ENCODE measurements around the gene KRT26. TPM values are rescaled to one million over a fixed set of nuclear protein-coding genes. Genes with fewer than 3 reads are reported as not detected.
"Not testable (repeated sequence)": the region's sequence is repeated elsewhere in the genome, so short reads cannot be mapped to it uniquely, and the experiment has no call there.

KRT26 gene
- total RNA-seq, 1 donor from 2014 or later = not detected

DNA sequence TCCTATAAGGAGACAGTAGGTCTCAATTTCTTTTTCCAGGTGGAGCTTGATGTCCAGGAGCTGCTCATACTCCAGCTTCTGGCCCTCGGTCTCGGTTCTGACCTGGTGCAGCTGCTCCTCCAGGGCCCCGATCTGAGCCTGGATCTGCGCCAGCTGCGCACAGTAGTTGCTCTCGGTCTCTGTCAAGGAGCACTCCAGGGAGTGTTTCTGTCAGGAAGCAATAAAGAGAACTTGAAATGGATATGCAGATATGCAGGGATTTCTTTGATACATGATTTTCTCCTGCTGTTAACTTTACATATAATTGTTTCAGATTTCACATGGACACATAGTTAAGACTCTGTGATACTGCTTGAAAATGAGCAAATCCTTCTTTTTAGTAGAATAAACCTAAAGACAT, 21.6 kb downstream of the KRT26 start:
- Mint-ChIP-seq H3K27ac (no peak overlapping the region), H3K4me1 (ENCODE audit: low read depth) (no peaks in the 10 kb centered on the region), H3K9me3 (peaks cover 3% of the 10 kb centered on the region), H3K27me3 (ENCODE audit: low read depth) (peaks cover 32% of the 10 kb centered on the region), H3K4me3 (ENCODE audit: low read depth) (no peak overlapping the region), H3K36me3 (ENCODE audit: low read depth) (no peaks in the 10 kb centered on the region)
- DNase-seq (ENCODE audit: low spot score) = no peak
- intact Hi-C loops (cut with micrococcal nuclease) = no loop called here

DNA sequence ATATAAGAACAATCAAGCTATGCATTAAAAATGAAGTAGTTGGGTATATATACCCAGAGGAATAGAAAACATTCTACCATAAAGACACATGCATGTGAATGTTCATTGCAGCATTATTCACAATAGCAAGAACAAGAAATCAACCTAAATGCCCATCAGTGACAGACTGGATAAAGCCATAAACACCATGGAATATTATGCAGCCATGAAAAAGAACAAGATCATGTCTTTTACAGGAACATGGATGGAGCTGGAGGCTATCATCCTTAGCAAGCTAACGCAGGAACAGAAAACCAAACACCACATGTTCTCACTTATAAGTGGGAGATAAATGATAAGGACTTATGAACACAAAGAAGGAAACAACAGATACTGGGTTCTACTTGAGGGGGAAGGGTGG, 23.3 kb downstream of the KRT26 start:
- H3K27ac Mint-ChIP-seq; H3K4me3 Mint-ChIP-seq (ENCODE audit: low read depth); H3K9me3 Mint-ChIP-seq; H3K4me1 Mint-ChIP-seq (ENCODE audit: low read depth); DNase-seq (ENCODE audit: low spot score); H3K36me3 Mint-ChIP-seq (ENCODE audit: low read depth); intact Hi-C loops (cut with micrococcal nuclease): not testable (repeated sequence)
- H3K27me3 Mint-ChIP-seq (ENCODE audit: low read depth) = peaks cover 46% of the 10 kb centered on the region

DNA sequence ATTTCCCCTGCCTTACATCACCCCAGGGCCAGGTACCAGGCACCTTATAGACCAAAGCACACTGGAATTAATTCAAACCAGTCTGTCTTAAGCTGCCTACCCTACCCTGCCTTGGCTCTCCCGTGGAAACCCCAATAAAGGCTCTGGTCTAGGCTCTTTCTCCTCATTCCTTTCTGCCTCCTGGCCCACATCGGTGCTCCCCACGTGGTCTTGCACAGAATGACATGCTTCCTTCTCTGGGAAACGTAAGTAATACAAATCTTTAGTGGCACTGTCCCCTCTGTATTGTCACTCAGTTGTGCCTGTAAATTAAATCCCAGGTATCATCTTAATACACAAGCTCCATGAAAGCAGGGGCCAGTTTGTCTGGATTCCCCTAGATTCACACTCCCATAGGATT, 33.4 kb downstream of the KRT26 start:
- H3K27me3 Mint-ChIP-seq (ENCODE audit: low read depth) = peaks cover 38% of the 10 kb centered on the region
- H3K27ac Mint-ChIP-seq = no peak overlapping the region

DNA sequence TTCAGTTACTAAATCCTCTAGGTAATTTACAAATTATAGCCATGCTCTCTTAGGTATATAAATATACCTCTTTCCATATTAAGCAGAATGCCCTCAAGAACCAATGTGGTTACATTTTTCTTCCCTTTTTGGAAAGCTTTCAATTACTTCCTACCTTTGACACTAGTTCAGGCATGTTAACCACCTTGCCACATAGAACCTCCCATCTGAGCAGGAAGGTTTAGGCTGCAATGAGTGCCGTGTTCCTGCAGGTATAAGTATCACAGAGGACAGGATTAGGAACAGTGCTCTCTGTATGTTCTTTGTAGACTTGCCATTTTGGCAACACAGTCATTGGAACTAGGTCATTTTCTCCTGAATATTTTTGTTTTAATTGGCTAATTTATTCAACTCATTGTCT, 37.0 kb downstream of the KRT26 start:
- peaks cover 55% of the 10 kb centered on the region for H3K27me3 Mint-ChIP-seq (ENCODE audit: low read depth)
- no peaks in the 10 kb centered on the region for H3K36me3 Mint-ChIP-seq (ENCODE audit: low read depth)
- H3K4me3 Mint-ChIP-seq (ENCODE audit: low read depth) = no peak overlapping the region
- H3K27ac Mint-ChIP-seq = no peak overlapping the region
- H3K4me1 Mint-ChIP-seq (ENCODE audit: low read depth) = no peaks in the 10 kb centered on the region
- intact Hi-C loops (cut with micrococcal nuclease) = no loop called here
- H3K9me3 Mint-ChIP-seq = no peaks in the 10 kb centered on the region
- no peak for DNase-seq (ENCODE audit: low spot score)

More for the DNA sequence above, 33.4 kb downstream of the KRT26 start:
- H3K4me1 Mint-ChIP-seq (ENCODE audit: low read depth) = no peaks in the 10 kb centered on the region
- DNase-seq (ENCODE audit: low spot score) = no peak
- H3K9me3 Mint-ChIP-seq = peaks cover 7% of the 10 kb centered on the region
- intact Hi-C loops (cut with micrococcal nuclease) = no loop called here
- no peaks in the 10 kb centered on the region for H3K36me3 Mint-ChIP-seq (ENCODE audit: low read depth)
- no peak overlapping the region for H3K4me3 Mint-ChIP-seq (ENCODE audit: low read depth)

DNA sequence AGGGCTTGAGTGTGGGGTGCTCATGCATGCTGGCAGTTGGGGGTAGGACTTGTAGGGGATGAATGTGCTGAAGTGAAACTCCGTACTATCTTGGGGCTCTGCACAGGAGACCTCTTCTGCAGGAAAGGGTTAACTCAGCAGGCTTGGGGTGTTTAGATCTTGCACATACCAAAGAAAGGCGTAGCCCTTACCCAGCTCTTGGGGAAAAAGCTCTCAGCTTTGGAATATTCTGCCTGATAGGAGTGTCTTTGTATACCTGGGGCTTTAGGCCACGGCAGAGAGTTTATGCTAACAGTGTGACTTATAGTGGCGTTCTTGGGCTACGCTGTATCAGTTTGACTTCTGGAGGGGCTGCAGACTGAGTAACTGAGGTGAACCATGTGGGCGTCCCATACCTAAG, 38.0 kb downstream of the KRT26 start:
- H3K27ac Mint-ChIP-seq = no peak overlapping the region
- no peaks in the 10 kb centered on the region for H3K9me3 Mint-ChIP-seq
- intact Hi-C loops (cut with micrococcal nuclease) = no loop called here
- no peaks in the 10 kb centered on the region for H3K4me1 Mint-ChIP-seq (ENCODE audit: low read depth)
- H3K36me3 Mint-ChIP-seq (ENCODE audit: low read depth) = no peaks in the 10 kb centered on the region
- H3K27me3 Mint-ChIP-seq (ENCODE audit: low read depth) = peaks cover 53% of the 10 kb centered on the region
- no peak overlapping the region for H3K4me3 Mint-ChIP-seq (ENCODE audit: low read depth)
- DNase-seq (ENCODE audit: low spot score) = no peak

DNA sequence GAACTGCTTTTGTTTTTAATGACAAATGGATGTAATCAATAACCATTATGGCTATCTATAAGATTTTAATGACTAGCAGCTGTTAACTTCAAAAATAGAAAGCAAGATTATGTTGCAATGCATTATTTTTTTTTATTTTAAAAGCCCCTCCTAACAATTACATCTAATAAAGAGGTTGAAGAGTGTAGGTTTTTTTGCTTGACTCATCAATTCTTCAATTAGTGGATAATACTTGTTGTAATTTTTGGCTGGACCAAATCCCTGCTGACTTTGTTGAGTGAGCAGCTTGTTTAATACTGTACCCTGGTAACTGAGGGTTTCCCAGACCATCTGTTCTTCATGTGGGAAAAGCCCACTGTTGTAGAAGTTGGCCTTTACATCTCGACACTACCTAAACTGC, 41.0 kb downstream of the KRT26 start:
- H3K36me3 Mint-ChIP-seq (ENCODE audit: low read depth) = no peaks in the 10 kb centered on the region
- H3K27me3 Mint-ChIP-seq (ENCODE audit: low read depth) = peaks cover 55% of the 10 kb centered on the region
- H3K4me1 Mint-ChIP-seq (ENCODE audit: low read depth) = no peaks in the 10 kb centered on the region

DNA sequence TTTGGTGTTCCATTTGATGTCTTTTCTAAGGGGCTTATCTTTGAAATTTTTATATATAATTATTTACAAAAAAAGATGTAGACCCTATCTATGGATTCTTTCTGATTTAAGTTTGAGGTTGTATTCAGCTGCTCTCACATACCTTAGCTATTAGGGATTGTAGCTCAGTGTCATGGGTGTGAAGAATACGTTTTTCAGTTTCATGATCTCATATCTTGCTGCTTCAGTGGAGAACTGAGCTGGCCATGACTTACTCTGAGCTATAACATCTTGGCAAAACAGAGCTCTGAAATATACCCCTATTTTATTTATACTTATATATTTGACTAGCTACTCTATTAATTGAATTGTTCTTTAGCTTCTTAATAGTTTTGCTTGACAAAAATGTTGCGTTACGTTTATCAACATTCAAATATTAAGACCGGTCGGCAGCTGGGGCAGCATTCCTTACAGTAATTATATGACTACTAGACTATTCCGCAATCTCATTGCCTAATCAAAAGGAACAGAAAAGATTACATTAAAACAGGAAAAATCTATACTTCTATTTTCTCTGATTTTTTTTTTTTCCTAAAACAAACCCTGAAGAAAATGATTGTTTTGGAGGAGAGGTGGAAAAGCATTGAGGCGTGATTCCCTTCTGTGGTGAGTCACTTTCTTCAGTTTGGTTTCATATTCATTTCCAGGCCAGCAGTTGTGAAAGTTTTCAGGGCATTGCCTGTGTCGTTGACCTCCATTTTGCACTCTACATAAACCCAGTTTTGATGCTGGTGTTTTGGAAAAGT, 44.4 kb downstream of the KRT26 start:
- DNase-seq (ENCODE audit: low spot score) = no peak
- peaks cover 48% of the 10 kb centered on the region for H3K27me3 Mint-ChIP-seq (ENCODE audit: low read depth)
- no peak overlapping the region for H3K27ac Mint-ChIP-seq
- H3K4me1 Mint-ChIP-seq (ENCODE audit: low read depth) = no peaks in the 10 kb centered on the region
- intact Hi-C loops (cut with micrococcal nuclease) = loop anchor here (2.0 kb wide), 1 partner anchor 107 kb away; no protein-coding TSS in a partner anchor
- H3K4me3 Mint-ChIP-seq (ENCODE audit: low read depth) = no peak overlapping the region
- no peaks in the 10 kb centered on the region for H3K36me3 Mint-ChIP-seq (ENCODE audit: low read depth)
- H3K9me3 Mint-ChIP-seq = no peaks in the 10 kb centered on the region

More for the DNA sequence above, 41.0 kb downstream of the KRT26 start:
- DNase-seq (ENCODE audit: low spot score) = no peak
- intact Hi-C loops (cut with micrococcal nuclease) = no loop called here
- H3K9me3 Mint-ChIP-seq = no peaks in the 10 kb centered on the region
- no peak overlapping the region for H3K27ac Mint-ChIP-seq
- H3K4me3 Mint-ChIP-seq (ENCODE audit: low read depth) = no peak overlapping the region

DNA sequence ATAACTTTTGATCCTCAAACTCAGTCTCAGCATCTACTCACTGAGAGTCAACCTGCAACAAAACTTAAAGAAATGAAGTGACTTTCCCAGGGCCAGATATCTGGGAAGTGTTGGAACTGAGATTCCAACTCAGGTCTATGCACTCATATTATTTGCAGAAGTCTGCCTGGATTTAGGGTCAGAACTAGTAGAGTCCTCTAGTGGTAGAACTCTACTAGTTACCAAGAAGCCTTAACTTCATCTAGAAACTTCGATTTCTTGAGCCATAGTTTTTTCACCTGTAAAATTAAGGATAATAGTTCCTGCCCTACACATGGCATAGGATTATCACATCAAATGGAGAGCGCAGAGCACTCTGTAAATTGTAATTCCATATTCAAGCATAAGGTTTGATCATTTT, 45.1 kb downstream of the KRT26 start:
- DNase-seq (ENCODE audit: low spot score) = no peak
- H3K27me3 Mint-ChIP-seq (ENCODE audit: low read depth) = peaks cover 43% of the 10 kb centered on the region
- no peaks in the 10 kb centered on the region for H3K36me3 Mint-ChIP-seq (ENCODE audit: low read depth)
- intact Hi-C loops (cut with micrococcal nuclease) = loop anchor here (2.0 kb wide), 1 partner anchor 106 kb away; no protein-coding TSS in a partner anchor
- no peaks in the 10 kb centered on the region for H3K9me3 Mint-ChIP-seq
- H3K4me1 Mint-ChIP-seq (ENCODE audit: low read depth) = no peaks in the 10 kb centered on the region
- H3K4me3 Mint-ChIP-seq (ENCODE audit: low read depth) = no peak overlapping the region
- H3K27ac Mint-ChIP-seq = no peak overlapping the region

DNA sequence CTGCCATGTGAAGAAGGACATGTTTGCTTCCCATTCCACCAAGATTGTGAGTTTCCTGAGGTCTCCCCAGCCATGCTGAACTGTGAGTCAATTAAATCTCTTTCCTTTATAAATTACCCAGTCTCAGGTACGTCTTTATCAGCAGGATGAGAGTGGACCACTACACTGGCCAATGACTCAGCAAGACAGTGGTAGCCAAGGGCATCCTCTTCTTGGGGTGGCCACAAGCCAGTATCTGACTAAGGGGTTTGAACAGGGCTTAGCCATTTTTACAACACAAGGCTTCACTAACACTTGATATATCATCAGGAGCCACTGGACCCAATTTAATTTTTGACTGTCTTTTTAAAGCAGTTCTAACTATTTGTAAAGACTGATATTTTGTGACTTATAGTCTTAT, 47.3 kb downstream of the KRT26 start:
- intact Hi-C loops (cut with micrococcal nuclease) = no loop called here
- Mint-ChIP-seq H3K4me3 (ENCODE audit: low read depth) (no peak overlapping the region), H3K36me3 (ENCODE audit: low read depth) (no peaks in the 10 kb centered on the region), H3K9me3 (no peaks in the 10 kb centered on the region), H3K4me1 (ENCODE audit: low read depth) (no peaks in the 10 kb centered on the region), H3K27ac (no peak overlapping the region), H3K27me3 (ENCODE audit: low read depth) (peaks cover 40% of the 10 kb centered on the region)
- DNase-seq (ENCODE audit: low spot score) = no peak

DNA sequence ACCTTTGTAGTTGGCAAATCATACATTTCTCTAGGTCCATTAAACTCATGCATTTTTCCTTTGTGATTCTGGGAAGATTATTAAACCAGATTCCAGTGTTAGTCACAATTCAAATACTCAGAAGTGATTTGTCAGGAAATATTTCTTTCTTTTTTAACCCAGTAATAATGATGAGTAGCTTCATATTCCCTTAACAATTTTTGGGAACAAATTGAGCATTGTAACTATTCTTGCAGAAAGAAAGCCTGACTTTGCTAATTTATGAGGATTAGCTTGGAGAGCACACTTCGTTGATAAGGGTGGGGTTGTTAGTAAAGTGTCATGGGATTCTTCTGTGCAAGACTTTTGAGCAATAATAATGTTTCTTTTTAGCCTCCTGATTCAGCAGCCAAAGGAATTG, 49.8 kb downstream of the KRT26 start:
- Mint-ChIP-seq H3K27me3 (ENCODE audit: low read depth) (peaks cover 37% of the 10 kb centered on the region), H3K36me3 (ENCODE audit: low read depth) (no peaks in the 10 kb centered on the region), H3K4me3 (ENCODE audit: low read depth) (no peak overlapping the region), H3K9me3 (no peaks in the 10 kb centered on the region), H3K27ac (no peak overlapping the region), H3K4me1 (ENCODE audit: low read depth) (no peaks in the 10 kb centered on the region)
- DNase-seq (ENCODE audit: low spot score) = no peak
- intact Hi-C loops (cut with micrococcal nuclease) = no loop called here

DNA sequence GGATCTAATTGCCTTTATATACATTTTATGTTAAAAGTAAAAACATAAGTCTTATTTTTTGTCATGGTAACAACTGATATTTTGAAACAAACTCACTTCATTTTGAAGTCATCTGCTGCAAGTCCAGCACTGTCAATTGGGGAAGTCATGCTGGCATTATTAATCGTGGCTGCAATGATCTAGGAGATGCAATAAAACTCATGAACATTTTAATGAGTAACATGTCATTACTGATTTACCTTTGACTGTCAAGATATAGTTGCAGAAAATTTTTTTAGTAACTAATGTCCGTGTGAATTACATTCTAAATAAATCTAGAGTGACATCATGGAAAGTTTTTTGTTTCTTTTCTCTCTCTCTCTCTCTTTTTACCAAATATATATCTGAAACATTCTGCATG, 51.1 kb downstream of the KRT26 start:
- DNase-seq (ENCODE audit: low spot score) = no peak
- H3K27me3 Mint-ChIP-seq (ENCODE audit: low read depth) = peaks cover 29% of the 10 kb centered on the region
- no peaks in the 10 kb centered on the region for H3K9me3 Mint-ChIP-seq
- no peak overlapping the region for H3K4me3 Mint-ChIP-seq (ENCODE audit: low read depth)
- no peak overlapping the region for H3K27ac Mint-ChIP-seq
- no peaks in the 10 kb centered on the region for H3K36me3 Mint-ChIP-seq (ENCODE audit: low read depth)
- intact Hi-C loops (cut with micrococcal nuclease) = no loop called here
- H3K4me1 Mint-ChIP-seq (ENCODE audit: low read depth) = no peaks in the 10 kb centered on the region

DNA sequence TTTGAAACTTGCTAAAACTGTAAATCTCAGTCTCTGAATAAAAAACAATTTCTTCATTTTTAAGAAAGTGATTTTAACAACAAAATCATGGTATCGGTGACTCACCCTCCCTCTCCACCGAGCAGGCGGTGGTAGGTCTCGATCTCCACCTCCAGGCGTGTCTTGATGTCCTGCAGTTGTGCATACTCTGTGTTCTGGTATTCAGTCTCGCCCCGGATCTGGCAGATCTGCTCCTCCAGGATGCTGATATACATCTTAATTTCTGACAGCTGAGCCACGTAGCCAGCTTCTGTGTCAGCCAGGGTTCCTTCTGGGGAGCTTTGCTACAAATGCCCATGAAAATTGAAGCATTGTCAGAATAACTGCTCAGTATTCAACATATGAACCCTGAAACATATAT, 53.1 kb downstream of the KRT26 start:
- Mint-ChIP-seq H3K27ac (no peak overlapping the region), H3K27me3 (ENCODE audit: low read depth) (peaks cover 18% of the 10 kb centered on the region), H3K36me3 (ENCODE audit: low read depth) (no peaks in the 10 kb centered on the region), H3K9me3 (no peaks in the 10 kb centered on the region), H3K4me1 (ENCODE audit: low read depth) (no peaks in the 10 kb centered on the region), H3K4me3 (ENCODE audit: low read depth) (no peak overlapping the region)
- no peak for DNase-seq (ENCODE audit: low spot score)
- intact Hi-C loops (cut with micrococcal nuclease) = no loop called here

DNA sequence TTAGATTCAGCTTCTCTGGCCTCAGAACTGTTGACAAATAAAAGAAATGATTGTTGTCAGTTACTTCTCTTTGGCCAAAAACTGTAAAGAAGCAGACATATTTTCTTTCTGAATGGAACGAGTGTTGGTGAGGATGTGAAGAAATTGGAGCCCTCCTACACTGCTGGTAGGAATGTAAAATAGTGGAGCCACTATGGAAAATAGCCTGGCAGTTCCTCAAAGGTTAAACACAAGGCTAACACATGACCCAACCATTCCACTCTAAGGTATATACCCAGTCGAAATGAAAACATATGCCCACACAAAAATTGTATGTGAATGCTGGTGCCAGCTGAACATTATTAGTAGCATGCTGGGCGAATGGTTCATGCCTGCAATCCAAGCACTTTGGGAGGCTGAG, 54.2 kb downstream of the KRT26 start:
- no peak for DNase-seq (ENCODE audit: low spot score)
- H3K36me3 Mint-ChIP-seq (ENCODE audit: low read depth) = no peaks in the 10 kb centered on the region
- peaks cover 14% of the 10 kb centered on the region for H3K27me3 Mint-ChIP-seq (ENCODE audit: low read depth)
- H3K27ac Mint-ChIP-seq = no peak overlapping the region
- intact Hi-C loops (cut with micrococcal nuclease) = no loop called here
- no peaks in the 10 kb centered on the region for H3K9me3 Mint-ChIP-seq
- no peak overlapping the region for H3K4me3 Mint-ChIP-seq (ENCODE audit: low read depth)
- H3K4me1 Mint-ChIP-seq (ENCODE audit: low read depth) = no peaks in the 10 kb centered on the region
